Neutrophil (primary cell): ENCODE data around the gene GRIP1.

Experiments
- H3K27ac ChIP-seq: fragments of 200-600 bp; sonication (generic); 2 replicates; pipeline ENCODE4 v1.5.1; 2016; ENCODE audit warnings: mild to moderate bottlenecking, moderate library complexity
- H3K27me3 ChIP-seq: fragments of 200-600 bp; sonication (generic); 2 replicates; pipeline ENCODE4 v1.6.0; 2016; ENCODE audit warnings: mild to moderate bottlenecking
- H3K36me3 ChIP-seq: fragments of 200-600 bp; sonication (generic); 2 replicates; pipeline ENCODE4 v1.5.1; 2017
- H3K4me1 ChIP-seq, 2 experiments: fragments of 200-600 bp in 1 of 2; sonication (generic) in 1 of 2; 1 replicate in 1 of 2; 2 replicates in 1 of 2; pipeline versions ENCODE4 v1.5.1 to v1.6.1; 2013 to 2016; ENCODE audit warnings: low read depth in 1 of 2, low read length in 1 of 2, mild to moderate bottlenecking in 1 of 2, moderate library complexity in 1 of 2; ENCODE audit not compliant: control insufficient read depth in 1 of 2, insufficient read depth in 1 of 2
- H3K4me3 ChIP-seq, 2 experiments: fragments of 200-600 bp in 1 of 2; sonication (generic) in 1 of 2; 1 replicate in 1 of 2; 2 replicates in 1 of 2; pipeline ENCODE4 v1.5.1; 2013 to 2016; ENCODE audit warnings: low read depth in 1 of 2, low read length in 1 of 2, mild to moderate bottlenecking in 1 of 2, moderate library complexity in 1 of 2
- H3K9me3 ChIP-seq: fragments of 200-600 bp; sonication (generic); 2 replicates; pipeline ENCODE4 v1.5.1; 2016
- CTCF ChIP-seq: fragments of 200-600 bp; sonication (generic); IDR thresholded peaks from 2 replicates; pipeline ENCODE4 v1.5.1; 2016; ENCODE audit warnings: antibody characterized with exemption

GRIP1 gene

GRCh38 chr12:66629138-66629870 lies 49.6 kb downstream of the GRIP1 start:
- no peaks in the 10 kb centered on the region for H3K9me3 ChIP-seq
- no peaks in the 10 kb centered on the region for H3K4me1 ChIP-seq
- H3K4me3 ChIP-seq: no peak overlapping the region
- no peaks in the 10 kb centered on the region for H3K36me3 ChIP-seq
- no peak for TF ChIP-seq CTCF
- H3K27ac ChIP-seq: no peak overlapping the region
- no peaks in the 10 kb centered on the region for H3K27me3 ChIP-seq

GRCh38 chr12:66627988-66628317 lies 50.9 kb downstream of the GRIP1 start:
- Histone ChIP-seq H3K9me3 (no peaks in the 10 kb centered on the region), H3K27ac (no peak overlapping the region), H3K27me3 (no peaks in the 10 kb centered on the region), H3K36me3 (no peaks in the 10 kb centered on the region), H3K4me1 (no peaks in the 10 kb centered on the region), H3K4me3 (no peak overlapping the region)
- TF ChIP-seq CTCF: no peak

GRCh38 chr12:66627270-66627987 lies 51.4 kb downstream of the GRIP1 start:
- no peak for TF ChIP-seq CTCF
- Histone ChIP-seq H3K36me3 (no peaks in the 10 kb centered on the region), H3K4me3 (no peak overlapping the region), H3K4me1 (no peaks in the 10 kb centered on the region), H3K27ac (no peak overlapping the region), H3K9me3 (no peaks in the 10 kb centered on the region), H3K27me3 (no peaks in the 10 kb centered on the region)

- no peak overlapping the region for H3K27ac ChIP-seq
These were observed 54.1 kb downstream of the GRIP1 start for GRCh38 chr12:66624806-66625205.

GRCh38 chr12:66623455-66623854 lies 55.4 kb downstream of the GRIP1 start:
- Histone ChIP-seq H3K4me1 (no peaks in the 10 kb centered on the region), H3K4me3 (no peak overlapping the region), H3K27me3 (no peaks in the 10 kb centered on the region), H3K27ac (no peak overlapping the region), H3K36me3 (no peaks in the 10 kb centered on the region), H3K9me3 (no peaks in the 10 kb centered on the region)
- TF ChIP-seq CTCF: no peak

More at GRCh38 chr12:66624806-66625205, 54.1 kb downstream of the GRIP1 start:
- no peak for TF ChIP-seq CTCF
- Histone ChIP-seq H3K27me3 (no peaks in the 10 kb centered on the region), H3K4me3 (no peak overlapping the region), H3K4me1 (no peaks in the 10 kb centered on the region), H3K36me3 (no peaks in the 10 kb centered on the region), H3K9me3 (no peaks in the 10 kb centered on the region)
